GM12892 (cell line): ENCODE data around the gene JAG2.

Experiments
- DNase-seq: peaks from one replicate; pipeline ENCODE4 v3.0.0; 2011; ENCODE audit not compliant: insufficient read length
- FAIRE-seq: peaks from 2 replicates; lab custom pipeline; 2011; peaks lifted over from hg19 to GRCh38; lab: Jason Lieb, UNC
- POLR2A ChIP-seq: IDR thresholded peaks from 2 replicates; pipeline ENCODE4 v1.6.1; 2011; ENCODE audit warnings: low read depth, low read length, control low read depth
- POLR2AphosphoS5 ChIP-seq: IDR thresholded peaks from 2 replicates; pipeline ENCODE4 v1.6.1; 2011; ENCODE audit warnings: low read depth, low read length, control low read depth
- TAF1 ChIP-seq: IDR thresholded peaks from 2 replicates; pipeline ENCODE4 v1.6.1; 2011; ENCODE audit warnings: low read depth, mild to moderate bottlenecking, control low read depth, low read length, borderline replicate concordance

Gene JAG2

DNA sequence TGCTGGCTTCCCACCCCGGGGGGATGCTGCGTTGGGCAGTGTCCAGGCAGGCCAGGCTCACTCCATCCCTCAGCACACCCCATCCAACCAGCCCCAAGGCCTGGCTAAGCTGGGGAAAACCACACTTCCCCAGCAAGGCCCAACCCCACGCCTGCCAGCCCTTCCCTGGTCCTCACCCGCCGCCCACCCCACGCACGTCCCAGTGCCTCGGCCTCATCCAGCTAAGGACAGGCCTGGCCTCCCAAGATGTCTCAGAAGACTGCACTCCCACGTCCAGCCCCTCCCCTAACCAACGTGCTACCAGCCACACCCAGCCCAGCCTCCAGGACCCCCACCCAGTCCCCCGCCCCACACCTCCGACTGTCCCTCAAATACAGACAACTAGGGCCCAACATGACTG is 9.8 kb downstream of the JAG2 start:
- FAIRE-seq (no peak), DNase-seq (no peak)
- no peak for TF ChIP-seq POLR2AphosphoS5
- no peak for TF ChIP-seq TAF1
- TF ChIP-seq POLR2A: no peak

DNA sequence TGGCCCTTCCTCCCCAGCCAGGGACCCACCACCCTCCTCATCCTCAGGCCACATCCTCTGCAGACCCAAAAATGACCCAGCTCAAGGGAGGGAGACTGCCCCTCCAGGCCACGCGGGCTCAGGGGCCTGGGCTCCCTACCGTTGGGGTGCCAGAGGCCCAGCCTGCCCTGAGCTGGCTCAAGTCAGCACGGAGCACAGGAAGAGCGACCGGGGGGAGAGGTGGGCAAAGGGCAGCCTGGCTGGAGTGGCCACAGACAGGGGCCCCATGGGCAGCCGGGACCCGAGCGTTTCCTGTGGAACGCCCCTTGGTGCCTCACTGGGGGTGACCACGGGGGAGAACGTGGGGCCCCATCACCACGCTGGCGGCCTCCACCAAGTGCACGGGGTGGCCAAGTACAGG is 10.7 kb downstream of the JAG2 start:
- DNase-seq: no peak
- no peak for FAIRE-seq
- TF ChIP-seq TAF1 (no peak), POLR2AphosphoS5 (no peak), POLR2A (no peak)

DNA sequence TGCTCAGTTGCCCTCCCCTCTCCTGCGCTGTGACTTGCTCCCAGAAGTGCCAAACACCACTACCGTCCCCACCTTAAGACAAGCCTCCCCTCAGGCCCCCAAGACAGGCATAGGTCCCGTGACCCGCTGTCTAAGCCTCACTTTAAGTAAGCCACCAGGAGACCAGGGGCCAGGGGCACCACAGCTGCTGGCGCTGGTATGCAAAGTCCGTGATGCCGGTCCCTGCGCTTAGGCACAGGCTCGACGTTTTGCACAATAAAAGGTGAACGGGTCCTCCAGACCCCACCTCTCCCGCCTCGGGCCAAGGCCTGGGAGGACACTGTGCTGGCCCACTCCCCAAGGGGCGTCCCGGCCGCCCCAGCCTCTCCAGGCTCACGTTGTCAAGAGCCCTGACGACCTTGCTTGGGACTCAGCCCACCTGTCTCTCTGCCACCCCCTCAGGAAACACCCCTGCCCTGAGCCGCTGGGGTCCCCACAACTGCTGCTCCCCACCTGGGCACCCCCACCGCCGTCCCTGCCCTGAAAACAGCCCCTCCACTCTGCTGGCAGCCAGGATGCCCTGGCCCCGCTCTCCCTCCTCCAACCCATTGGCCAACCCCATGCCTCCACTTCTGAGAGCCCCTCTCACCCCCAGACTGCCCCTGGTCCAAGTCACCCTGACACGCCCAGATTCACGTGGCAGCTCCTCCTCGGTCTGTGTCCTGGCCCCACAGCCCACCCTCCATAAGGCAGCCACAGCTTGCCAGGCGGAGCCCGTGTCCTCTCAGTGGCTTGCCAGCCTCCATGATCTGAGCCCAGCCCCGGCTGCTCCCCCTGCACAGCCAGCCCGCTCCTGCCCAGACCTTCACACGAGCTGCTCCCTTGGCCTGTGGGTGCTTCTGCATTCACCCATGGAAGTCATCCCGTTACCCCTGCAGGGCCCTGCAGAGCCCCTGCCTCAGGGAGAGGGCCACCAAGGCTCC is 11.9 kb downstream of the JAG2 start:
- TF ChIP-seq POLR2AphosphoS5 (no peak), POLR2A (no peak), TAF1 (no peak)
- no peak for DNase-seq
- FAIRE-seq: no peak

DNA sequence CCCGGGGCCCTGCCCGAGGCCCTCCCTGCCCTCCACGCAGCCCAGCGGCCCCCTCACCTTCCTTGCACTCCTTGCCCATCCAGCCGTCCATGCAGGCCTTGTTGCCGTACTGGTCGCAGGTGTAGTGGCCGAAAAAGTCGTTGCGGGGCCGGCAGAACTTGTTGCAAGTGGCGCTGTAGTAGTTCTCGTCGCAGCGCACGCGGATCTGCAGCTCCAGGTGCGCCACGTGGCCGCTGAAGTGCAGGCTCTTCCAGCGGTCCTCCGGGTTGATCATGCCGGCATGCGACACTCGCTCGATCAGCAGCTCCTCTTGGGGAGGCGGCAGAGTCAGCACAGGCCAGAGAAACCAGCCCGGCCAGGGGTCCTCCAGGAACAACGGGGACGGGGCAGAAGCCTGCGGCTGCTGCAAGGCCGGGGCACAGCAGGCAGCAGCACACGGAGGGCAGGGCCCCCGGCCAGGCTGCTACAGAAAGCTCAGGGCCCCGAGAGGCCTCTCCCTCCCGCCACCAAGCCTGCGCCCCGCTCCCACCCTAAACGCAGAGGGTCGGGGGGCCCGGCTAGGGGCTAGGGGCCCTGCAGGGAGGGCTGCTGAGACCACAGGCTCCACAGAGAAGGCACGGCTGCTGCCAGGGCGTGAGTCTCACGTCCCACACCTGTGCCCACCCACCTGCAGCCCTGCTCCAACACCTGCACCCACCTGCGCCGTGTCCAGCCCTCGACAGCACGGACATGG is 12.7 kb downstream of the JAG2 start:
- DNase-seq (no peak), FAIRE-seq (no peak)
- TF ChIP-seq POLR2AphosphoS5 (no peak), TAF1 (no peak)

DNA sequence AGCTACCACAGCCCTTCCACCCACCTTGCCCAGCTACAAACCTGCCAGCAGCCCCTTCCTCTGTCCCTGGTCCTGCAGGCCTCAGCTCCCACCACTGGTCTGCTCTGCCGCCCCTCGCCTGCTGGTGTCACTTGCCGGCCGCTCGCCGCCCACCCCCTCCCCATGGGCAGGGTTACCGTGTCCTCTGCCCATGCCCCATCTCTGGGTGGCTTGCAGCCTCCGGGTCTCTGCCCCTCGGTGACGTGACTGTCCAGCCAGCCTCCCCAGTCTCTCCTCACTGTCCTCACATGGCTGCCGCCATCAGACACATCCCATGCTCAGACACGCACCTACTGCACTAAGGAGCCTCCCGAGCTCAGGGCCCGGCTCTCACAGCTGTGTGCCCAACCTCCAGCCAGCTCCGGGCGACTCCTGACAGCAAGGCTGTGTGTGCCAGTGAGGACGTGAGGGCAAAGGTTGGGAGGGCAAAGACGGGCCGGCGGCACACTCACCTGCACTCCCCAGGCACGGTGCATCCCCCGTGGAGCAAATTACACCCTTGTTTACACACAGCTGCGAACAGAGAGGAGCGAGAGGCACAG is 13.4 kb downstream of the JAG2 start:
- FAIRE-seq: no peak
- TF ChIP-seq TAF1 (no peak), POLR2A (no peak), POLR2AphosphoS5 (no peak)
- DNase-seq: no peak

DNA sequence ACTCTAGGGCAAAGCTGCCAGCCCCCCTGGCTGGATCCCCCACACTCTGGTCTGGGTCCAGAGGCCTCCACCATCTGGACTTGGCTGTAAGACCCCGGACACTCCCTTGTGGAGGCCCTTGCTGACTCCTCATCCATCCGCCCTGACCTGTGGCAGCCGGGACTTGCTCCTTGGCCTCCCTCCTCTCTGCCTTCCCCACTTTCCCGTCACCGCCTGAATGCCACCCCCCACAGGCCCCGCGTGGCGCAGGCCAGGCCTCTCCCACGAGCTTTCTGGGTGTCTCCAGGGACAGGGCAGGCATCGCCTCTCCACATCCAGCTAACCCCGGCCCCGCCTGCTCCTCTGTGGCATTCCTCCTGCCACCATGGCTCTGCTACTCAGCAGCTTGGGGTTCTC is 14.1 kb downstream of the JAG2 start:
- no peak for DNase-seq
- no peak for FAIRE-seq
- TF ChIP-seq POLR2A (no peak), POLR2AphosphoS5 (no peak)

DNA sequence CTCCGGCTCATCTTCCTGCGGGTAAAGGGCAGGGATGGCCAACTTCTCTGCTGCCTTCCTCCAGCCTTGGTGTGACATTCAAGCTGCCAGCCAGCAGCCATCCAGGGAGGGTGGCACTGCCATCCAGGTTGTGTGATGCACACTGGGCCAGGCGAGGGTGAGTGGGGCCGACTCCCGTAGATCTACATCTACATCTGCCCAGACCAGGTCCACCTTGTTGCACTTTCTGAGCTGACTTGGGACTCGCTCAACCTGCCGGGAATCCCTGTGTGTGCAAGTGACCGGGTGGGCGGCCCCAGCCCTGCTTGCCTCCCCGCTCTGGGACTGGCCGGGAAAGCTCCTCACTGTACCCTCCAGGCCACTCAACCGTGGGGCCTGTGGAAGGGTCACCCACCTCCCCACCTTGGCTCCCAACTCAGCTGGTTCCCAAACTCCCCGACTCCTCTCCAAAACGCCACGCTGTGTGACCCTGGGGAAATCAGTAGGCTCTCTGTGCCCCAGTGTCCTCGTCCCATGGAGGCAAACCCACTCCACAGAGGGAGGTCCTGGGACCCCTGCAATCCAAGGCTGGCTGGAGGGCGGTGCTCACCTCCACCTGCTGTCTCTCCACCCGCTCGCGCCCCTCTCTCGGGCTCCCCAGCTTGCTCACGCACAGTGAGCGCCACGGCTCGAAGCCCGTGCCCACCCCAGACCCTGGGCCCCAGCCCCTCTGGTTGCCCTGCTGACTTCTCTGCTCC is 14.7 kb downstream of the JAG2 start:
- FAIRE-seq (no peak), DNase-seq (no peak)
- no peak for TF ChIP-seq POLR2A
- no peak for TF ChIP-seq POLR2AphosphoS5
- no peak for TF ChIP-seq TAF1

DNA sequence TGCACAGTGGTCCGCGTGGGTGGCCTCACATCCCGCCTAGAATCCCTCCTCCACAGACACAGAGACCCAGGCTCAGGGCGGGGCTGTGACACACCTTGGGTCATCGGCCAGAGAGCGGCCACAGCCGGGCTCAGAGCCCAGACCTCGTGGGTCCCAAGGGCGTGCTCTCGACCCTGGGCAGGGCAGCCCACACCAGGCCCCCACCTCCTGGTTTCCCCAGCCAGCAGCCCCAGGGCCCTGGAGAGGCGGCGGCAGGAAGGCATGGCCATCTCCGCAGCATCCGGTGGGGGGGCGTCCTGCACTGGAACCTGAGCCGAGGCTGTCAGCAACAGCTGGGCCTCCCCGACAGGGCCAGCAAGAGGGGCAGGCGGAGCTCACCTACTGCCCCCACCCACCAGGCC is 15.2 kb downstream of the JAG2 start:
- FAIRE-seq (no peak), DNase-seq (no peak)
- TF ChIP-seq POLR2AphosphoS5 (no peak), POLR2A (no peak)

DNA sequence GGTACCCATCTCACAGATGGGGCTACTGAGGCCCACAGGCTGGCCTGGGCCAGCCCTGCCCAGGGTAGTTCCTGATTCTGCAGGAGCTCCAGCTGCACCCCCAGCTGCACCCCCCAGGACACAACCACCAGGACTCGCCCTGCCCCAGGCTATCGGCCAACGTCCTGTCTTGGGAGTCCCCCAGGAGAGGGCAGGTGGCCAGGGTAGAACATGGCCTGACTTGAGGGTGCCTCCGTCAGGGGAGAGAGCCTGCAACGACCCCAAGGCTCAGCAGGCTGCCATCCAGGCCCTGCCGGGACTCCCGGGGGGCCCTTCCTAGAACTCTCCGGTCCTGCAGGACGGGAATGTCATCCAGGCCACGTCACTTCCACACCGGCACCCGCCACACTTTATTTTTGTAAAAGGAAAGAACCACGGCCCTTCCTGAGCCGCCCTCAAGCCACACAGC is 15.8 kb downstream of the JAG2 start:
- TF ChIP-seq POLR2AphosphoS5: no peak
- no peak for FAIRE-seq
- DNase-seq: no peak

DNA sequence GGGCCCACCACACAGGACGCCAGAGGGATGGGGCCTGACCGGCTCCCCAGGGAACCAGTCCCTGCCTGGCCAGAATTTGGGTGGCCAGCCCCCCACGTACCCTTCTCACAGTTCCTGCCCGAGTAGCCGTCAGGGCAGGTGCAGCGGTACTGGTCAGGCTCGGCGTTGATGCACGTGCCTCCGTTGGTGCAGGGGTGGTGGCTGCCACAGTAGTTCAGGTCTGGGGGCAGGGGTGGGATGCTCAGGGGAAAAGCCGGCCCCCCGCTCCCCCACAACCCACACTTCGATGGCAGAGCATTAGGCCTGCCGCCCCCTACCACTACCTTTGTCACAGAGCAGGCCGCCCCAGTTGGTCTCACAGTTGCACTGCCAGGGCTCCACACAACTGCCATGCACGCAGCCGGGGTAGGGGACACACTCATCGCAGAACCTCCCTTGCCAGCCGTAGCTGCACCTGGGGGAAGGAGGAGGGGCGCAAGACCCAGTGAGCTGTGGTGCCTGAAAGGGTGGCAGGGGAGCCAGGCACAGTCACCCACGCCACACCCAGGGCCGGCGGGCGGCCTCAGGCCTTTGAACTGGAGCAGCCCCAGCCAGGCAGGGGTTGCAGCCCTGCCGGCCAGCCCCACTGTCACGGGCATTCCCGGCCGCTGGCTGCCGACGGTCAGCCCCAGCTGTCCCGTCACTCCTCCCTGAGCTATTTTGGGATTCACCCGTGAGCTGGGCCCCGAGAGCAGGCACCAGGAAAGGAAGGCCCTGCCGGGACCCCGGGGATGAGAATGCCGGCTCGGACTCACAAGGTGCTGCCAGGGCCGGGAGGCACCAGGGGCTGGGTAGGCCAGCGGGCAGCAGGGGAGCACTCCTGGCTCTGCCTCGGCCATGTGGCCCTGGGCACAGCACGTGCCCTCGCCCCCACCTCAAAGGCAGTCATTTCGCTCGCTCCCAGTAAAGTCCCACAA is 16.5 kb downstream of the JAG2 start:
- no peak for TF ChIP-seq POLR2AphosphoS5
- no peak for TF ChIP-seq TAF1
- no peak for TF ChIP-seq POLR2A
- DNase-seq (no peak), FAIRE-seq (no peak)
